Measurements from ENCODE around the gene ARHGDIA.

DNA sequence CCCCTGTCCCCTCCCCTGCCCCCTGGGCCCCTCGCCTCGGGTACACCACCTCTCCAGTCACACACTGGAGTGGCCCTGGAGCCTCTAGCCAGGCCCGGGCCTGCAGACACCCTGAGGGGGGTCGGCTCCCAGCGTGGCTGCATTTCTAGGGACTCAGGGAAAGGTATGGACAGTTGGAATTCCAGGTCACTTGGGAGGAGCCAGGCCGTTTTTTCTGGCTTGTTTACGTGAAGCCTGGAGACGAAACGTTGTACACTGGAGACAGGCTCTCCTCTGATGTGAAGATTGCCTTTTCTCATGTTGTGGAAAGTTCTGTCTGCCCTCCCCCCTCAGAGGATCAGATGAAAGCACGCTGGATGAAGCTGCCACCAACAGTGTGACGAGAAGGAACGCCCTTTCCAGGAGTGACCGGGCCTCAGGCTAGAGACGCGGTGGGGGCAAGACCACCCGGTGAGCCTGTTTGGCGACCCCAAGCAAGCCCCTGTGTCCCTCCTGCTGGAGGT lies 32.3 kb downstream of the ARHGDIA start:
- TF ChIP-seq, protein P1, sequence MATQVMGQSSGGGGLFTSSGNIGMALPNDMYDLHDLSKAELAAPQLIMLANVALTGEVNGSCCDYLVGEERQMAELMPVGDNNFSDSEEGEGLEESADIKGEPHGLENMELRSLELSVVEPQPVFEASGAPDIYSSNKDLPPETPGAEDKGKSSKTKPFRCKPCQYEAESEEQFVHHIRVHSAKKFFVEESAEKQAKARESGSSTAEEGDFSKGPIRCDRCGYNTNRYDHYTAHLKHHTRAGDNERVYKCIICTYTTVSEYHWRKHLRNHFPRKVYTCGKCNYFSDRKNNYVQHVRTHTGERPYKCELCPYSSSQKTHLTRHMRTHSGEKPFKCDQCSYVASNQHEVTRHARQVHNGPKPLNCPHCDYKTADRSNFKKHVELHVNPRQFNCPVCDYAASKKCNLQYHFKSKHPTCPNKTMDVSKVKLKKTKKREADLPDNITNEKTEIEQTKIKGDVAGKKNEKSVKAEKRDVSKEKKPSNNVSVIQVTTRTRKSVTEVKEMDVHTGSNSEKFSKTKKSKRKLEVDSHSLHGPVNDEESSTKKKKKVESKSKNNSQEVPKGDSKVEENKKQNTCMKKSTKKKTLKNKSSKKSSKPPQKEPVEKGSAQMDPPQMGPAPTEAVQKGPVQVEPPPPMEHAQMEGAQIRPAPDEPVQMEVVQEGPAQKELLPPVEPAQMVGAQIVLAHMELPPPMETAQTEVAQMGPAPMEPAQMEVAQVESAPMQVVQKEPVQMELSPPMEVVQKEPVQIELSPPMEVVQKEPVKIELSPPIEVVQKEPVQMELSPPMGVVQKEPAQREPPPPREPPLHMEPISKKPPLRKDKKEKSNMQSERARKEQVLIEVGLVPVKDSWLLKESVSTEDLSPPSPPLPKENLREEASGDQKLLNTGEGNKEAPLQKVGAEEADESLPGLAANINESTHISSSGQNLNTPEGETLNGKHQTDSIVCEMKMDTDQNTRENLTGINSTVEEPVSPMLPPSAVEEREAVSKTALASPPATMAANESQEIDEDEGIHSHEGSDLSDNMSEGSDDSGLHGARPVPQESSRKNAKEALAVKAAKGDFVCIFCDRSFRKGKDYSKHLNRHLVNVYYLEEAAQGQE (IDR thresholded peaks at IDR 0.05; ENCODE audit: insufficient read depth in 1 of 2, low read depth in 2 of 2, low read length in 2 of 2), result no peak
- TF ChIP-seq TAF1 (IDR thresholded peaks at IDR 0.05; ENCODE audit: borderline replicate concordance, insufficient read depth, low read length), result no peak
- TF ChIP-seq POLR2AphosphoS5 (IDR thresholded peaks at IDR 0.05; ENCODE audit: low read depth, low read length), result no peak
- TF ChIP-seq FOXP2 (optimal IDR thresholded peaks at IDR 0.05; ENCODE audit: borderline replicate concordance, extremely low read depth, extremely low read length, insufficient read depth), result no peak
- TF ChIP-seq SIN3A (IDR thresholded peaks at IDR 0.05; ENCODE audit: borderline replicate concordance, insufficient read depth, low read length), result no peak

Data from PFSK-1 (cell line).